K562 (cell line): ENCODE data around the gene AHSP.

Source experiments
- EP300 ChIP-seq: IDR thresholded peaks from 2 replicates; pipeline ENCODE4 v1.6.1; 2012; ENCODE audit warnings: low read length, improper control_type of control experiment
- RAD21 ChIP-seq, 2 experiments: fragments of 250-450 bp in 1 of 2; fragments of 450-650 bp in 1 of 2; sonication (Bioruptor Pico) in 1 of 2; formaldehyde crosslinking in 1 of 2; IDR thresholded peaks in 1 of 2; conservative IDR thresholded peaks in 1 of 2; 2 replicates each; pipeline versions ENCODE4 v1.4.0 to v1.8.0; 2020 to 2022; ENCODE audit warnings: mild to moderate bottlenecking in 2 of 2, moderate library complexity in 1 of 2
- SIRT6 ChIP-seq: IDR thresholded peaks from one replicate; pipeline ENCODE4 v1.6.1; 2012; ENCODE audit warnings: low read depth, mild to moderate bottlenecking, control low read depth, inconsistent platforms, low read length, moderate library complexity
- TAF1 ChIP-seq: IDR thresholded peaks from 2 replicates; pipeline ENCODE4 v1.6.1; 2011; ENCODE audit warnings: mild to moderate bottlenecking, low read length, moderate library complexity; ENCODE audit not compliant: insufficient read depth, control insufficient read depth, severe bottlenecking; ENCODE audit errors: extremely low read depth
- TCF7L2 ChIP-seq: fragments of 150-350 bp; IDR thresholded peaks from 2 replicates; pipeline ENCODE4 v1.6.1; 2016; ENCODE audit warnings: low read depth, mild to moderate bottlenecking, low read length, moderate library complexity
- ZKSCAN1 ChIP-seq: fragments of 150-350 bp; IDR thresholded peaks from 2 replicates; pipeline ENCODE4 v1.6.1; 2016; ENCODE audit warnings: low read depth, low read length
- TF ChIP-seq, protein P1 (sequence below): fragments of 450-650 bp; formaldehyde crosslinking; IDR thresholded peaks from 2 replicates; pipeline ENCODE4 v1.4.0; 2020; ENCODE audit warnings: mild to moderate bottlenecking, moderate library complexity
- TF ChIP-seq, protein P2 (sequence below), 3 experiments: IDR thresholded peaks in 2 of 3; conservative IDR thresholded peaks in 1 of 3; 2 replicates each; pipeline ENCODE4 v1.5.1; 2011 to 2012; ENCODE audit warnings: low read length in 3 of 3, mild to moderate bottlenecking in 3 of 3, control low read depth in 2 of 3, improper control_type of control experiment in 1 of 3, inconsistent platforms in 1 of 3, low read depth in 1 of 3, mixed read lengths in 1 of 3, moderate library complexity in 1 of 3; ENCODE audit not compliant: insufficient read depth in 2 of 3
- TF ChIP-seq, protein P3 (sequence below): sonication (generic); formaldehyde crosslinking; IDR thresholded peaks from 2 replicates; pipeline ENCODE4 v1.8.1; 2023; ENCODE audit warnings: missing genetic modification reagents, mild to moderate bottlenecking, borderline replicate concordance

DNA sequence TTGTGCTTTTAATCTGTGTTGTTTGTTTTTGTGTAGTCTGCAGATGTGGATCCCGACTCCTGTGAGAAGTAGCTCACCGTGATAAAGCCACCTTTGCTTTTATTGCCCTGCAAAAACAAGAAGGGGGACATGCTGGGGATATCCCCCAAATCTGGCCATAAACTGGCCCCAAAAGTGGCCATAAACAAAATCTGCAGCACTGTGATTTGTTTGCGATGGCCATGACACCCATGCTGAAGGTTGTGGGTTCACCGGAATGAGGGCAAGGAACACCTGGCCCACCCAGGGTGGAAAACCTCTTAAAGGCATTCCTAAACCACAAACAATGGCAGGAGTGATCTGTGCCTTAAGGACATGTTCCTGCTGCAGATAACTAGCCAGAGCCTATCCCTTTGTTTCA is 15.1 kb downstream of the AHSP start:
- TF ChIP-seq ZKSCAN1 (no peak), RAD21 (CRISPR knock-in tag; conservative IDR thresholded peaks at IDR 0.05 in 1 of 2, IDR thresholded peaks at IDR 0.05 in 1 of 2) (no peak), TCF7L2 (no peak), SIRT6 (no peak), TAF1 (no peak), EP300 (no peak)
- TF ChIP-seq, protein P1, sequence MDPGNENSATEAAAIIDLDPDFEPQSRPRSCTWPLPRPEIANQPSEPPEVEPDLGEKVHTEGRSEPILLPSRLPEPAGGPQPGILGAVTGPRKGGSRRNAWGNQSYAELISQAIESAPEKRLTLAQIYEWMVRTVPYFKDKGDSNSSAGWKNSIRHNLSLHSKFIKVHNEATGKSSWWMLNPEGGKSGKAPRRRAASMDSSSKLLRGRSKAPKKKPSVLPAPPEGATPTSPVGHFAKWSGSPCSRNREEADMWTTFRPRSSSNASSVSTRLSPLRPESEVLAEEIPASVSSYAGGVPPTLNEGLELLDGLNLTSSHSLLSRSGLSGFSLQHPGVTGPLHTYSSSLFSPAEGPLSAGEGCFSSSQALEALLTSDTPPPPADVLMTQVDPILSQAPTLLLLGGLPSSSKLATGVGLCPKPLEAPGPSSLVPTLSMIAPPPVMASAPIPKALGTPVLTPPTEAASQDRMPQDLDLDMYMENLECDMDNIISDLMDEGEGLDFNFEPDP (CRISPR knock-in tag): no peak
- TF ChIP-seq, protein P2, sequence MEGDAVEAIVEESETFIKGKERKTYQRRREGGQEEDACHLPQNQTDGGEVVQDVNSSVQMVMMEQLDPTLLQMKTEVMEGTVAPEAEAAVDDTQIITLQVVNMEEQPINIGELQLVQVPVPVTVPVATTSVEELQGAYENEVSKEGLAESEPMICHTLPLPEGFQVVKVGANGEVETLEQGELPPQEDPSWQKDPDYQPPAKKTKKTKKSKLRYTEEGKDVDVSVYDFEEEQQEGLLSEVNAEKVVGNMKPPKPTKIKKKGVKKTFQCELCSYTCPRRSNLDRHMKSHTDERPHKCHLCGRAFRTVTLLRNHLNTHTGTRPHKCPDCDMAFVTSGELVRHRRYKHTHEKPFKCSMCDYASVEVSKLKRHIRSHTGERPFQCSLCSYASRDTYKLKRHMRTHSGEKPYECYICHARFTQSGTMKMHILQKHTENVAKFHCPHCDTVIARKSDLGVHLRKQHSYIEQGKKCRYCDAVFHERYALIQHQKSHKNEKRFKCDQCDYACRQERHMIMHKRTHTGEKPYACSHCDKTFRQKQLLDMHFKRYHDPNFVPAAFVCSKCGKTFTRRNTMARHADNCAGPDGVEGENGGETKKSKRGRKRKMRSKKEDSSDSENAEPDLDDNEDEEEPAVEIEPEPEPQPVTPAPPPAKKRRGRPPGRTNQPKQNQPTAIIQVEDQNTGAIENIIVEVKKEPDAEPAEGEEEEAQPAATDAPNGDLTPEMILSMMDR (IDR thresholded peaks at IDR 0.05 in 2 of 3, conservative IDR thresholded peaks at IDR 0.05 in 1 of 3; ENCODE audit: insufficient read depth in 2 of 3, low read depth in 1 of 3, low read length in 3 of 3): no peak
- TF ChIP-seq, protein P3, sequence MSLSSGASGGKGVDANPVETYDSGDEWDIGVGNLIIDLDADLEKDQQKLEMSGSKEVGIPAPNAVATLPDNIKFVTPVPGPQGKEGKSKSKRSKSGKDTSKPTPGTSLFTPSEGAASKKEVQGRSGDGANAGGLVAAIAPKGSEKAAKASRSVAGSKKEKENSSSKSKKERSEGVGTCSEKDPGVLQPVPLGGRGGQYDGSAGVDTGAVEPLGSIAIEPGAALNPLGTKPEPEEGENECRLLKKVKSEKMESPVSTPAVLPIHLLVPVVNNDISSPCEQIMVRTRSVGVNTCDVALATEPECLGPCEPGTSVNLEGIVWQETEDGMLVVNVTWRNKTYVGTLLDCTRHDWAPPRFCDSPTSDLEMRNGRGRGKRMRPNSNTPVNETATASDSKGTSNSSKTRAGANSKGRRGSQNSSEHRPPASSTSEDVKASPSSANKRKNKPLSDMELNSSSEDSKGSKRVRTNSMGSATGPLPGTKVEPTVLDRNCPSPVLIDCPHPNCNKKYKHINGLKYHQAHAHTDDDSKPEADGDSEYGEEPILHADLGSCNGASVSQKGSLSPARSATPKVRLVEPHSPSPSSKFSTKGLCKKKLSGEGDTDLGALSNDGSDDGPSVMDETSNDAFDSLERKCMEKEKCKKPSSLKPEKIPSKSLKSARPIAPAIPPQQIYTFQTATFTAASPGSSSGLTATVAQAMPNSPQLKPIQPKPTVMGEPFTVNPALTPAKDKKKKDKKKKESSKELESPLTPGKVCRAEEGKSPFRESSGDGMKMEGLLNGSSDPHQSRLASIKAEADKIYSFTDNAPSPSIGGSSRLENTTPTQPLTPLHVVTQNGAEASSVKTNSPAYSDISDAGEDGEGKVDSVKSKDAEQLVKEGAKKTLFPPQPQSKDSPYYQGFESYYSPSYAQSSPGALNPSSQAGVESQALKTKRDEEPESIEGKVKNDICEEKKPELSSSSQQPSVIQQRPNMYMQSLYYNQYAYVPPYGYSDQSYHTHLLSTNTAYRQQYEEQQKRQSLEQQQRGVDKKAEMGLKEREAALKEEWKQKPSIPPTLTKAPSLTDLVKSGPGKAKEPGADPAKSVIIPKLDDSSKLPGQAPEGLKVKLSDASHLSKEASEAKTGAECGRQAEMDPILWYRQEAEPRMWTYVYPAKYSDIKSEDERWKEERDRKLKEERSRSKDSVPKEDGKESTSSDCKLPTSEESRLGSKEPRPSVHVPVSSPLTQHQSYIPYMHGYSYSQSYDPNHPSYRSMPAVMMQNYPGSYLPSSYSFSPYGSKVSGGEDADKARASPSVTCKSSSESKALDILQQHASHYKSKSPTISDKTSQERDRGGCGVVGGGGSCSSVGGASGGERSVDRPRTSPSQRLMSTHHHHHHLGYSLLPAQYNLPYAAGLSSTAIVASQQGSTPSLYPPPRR (CRISPR knock-in tag): no peak
